NCI-H526 (cell line): ENCODE measurements around the gene UBE2Q1.

Experiments used
- DNase-seq, 2 experiments: peaks; one replicate each; lab custom pipeline; 2025; lab: John Stamatoyannopoulos, UW

UBE2Q1 gene

DNA sequence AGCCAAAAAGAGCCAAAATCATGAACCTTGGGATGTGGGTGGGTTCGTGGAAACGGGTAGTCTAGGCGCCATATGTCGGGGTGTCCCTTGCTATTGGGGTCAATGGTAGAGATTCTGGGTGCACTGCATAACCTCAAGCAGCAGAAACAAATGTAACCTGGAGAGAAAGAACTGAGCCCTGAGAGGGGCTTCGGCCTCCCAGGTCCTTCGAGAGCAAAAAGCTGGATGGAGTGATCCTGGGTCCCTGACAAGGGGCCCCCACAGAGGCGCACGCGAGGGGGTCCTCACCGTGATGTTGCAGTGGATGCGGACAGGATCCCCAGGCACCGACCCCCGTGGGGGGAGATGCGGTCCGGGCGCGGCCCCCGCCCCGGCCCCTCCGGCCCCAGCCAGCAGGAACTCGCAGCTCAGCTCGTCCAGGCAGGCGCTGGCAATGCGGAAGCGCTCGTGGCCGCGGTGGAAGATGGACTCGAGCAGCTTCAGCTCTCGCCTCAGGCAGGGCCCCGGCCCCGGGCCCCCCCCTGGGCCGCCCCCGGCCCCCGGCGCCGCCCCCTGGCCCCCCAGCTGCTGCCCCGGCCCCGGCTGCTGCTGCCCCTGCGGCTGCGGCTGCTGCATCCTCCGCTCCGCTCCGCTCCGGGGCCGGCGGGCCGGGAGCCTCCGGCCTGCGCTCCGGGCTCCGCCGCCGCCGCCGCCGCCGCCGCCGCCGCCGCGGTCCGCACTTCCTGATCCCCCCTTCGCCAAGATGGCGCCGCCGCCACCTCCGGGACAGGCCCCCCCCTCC, at the start of gene UBE2Q1:
Gene UBE2Q1, minus strand, starts transcription at position 724 of the 781 bp plus-strand sequence. Its CDS starts 109 bp downstream, at position 615.
- DNase-seq: peak in 1 of 2 experiments; percentile 79

DNA sequence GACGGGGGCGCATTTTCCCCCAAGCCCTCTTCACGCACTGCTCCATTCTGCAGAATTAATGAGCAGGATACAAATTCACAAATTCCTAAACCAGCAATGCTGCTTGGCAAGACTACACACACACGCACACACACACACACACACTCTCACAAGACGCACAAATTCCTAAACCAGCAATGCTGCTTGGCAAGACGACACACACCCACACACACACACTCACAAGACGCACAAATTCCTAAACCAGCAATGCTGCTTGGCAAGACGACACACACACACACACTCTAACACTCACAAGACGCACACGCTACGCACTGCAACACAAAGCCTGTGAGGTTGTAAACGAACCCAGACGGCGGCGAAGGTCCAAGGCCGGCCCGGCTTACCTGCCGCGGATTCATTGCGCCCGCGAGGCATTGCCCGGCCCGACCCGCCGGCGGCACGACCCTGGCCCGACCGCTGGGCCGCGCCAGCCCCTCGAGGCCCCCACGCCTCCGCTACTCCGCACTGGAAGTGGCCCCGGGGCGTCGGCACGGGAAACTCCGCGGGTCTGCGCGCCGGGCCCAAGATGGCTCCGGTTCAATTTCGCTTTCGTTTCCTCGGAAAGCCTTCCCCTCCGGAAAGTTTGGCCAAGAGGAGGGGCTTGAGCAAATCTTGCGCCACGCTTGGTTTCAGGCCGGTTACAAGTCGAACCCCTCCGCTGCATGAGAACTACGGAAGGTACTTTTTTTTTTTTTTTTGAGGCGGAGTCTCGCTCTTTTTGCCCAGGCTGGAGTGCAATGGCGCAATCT, 49.3 kb upstream of the UBE2Q1 start, which contains the start of gene ADAR:
Gene ADAR, minus strand, starts transcription at position 578 of the 788 bp plus-strand sequence. Its CDS starts 180 bp downstream, at position 398.
- peak; percentile 86 to 94 for DNase-seq

DNA sequence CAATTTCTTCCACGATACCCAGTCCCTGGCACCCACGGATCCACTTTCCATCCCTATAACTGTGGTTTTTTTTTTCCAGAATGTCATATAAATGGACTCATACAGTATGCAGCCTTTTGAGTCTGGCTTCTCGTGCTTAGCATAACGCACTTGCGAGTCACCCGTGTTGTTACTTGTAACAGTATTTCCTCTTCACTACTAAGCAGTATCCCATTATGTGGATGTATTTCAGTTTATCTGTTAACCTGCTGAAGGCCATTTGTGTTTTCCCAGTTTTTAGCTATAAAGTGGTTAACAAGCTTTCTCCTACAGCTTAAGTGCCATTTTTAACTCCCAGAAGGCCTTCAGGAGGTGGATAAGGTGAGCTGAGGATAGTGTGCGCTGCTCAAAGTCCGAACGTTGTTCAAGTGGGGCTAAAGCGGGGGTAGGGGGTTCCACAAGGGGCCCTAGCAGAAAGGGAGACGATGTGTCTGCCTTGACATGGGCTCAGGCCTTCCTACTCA, 48.7 kb upstream of the UBE2Q1 start:
- peak; percentile 63 to 75 for DNase-seq

DNA sequence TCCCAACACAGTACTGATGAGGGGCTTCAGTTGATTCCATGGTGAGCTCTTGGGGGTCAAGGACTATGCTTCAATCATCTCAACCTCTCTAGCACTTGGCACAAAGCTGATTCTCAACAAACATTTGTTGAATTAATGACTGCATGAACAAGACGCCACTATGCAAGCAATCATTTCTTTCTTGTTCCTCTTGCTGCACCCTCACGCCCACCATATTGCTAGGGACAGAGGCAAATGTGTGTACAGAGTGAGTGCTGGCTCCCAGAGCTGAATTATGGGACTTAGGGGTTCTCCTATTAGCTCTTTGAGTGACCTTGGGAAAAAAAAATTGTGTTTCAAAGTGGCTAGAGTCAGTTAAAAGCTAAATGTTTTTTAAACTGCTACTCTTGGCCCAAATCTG, 47.1 kb upstream of the UBE2Q1 start:
- no peak for DNase-seq

DNA sequence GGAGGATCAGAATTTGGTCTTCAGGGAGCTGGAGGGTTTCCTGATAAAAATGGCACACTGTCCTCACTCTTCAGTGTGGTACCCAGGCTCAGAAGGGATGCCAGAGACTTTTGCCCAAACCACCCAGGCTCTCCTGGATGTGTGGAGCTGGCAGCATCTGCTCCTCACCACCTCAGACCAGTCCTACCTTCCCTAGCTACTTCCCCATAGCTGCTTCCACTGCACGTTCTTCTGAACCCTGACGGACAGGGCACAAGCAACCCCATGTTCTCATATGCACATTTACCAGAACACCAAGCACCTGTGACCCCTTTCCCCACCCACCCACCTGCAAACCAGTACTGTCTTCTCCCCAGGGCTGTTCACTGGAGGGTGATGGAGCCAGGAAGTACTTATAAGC, 44.9 kb upstream of the UBE2Q1 start:
- no peak for DNase-seq

DNA sequence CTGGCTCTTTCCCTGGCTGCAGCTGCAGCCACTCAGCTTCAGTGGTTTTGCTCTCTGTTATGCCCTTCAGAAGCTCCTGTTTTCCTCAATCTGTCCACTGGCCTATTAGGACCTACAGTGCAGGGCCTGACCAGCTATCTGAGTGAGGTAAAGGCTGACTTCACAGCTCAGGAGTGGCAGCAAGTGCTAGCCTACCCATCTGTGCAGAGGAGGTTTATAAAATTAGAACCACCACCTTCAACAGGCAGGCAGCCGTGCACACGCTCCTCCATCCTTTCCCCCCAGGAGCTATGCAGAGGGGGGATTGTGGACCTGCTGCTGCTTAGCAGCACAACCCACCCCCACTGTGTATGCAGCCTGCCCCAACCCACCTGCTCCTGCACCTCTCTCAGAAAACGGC, 41.2 kb upstream of the UBE2Q1 start:
- DNase-seq: no peak

DNA sequence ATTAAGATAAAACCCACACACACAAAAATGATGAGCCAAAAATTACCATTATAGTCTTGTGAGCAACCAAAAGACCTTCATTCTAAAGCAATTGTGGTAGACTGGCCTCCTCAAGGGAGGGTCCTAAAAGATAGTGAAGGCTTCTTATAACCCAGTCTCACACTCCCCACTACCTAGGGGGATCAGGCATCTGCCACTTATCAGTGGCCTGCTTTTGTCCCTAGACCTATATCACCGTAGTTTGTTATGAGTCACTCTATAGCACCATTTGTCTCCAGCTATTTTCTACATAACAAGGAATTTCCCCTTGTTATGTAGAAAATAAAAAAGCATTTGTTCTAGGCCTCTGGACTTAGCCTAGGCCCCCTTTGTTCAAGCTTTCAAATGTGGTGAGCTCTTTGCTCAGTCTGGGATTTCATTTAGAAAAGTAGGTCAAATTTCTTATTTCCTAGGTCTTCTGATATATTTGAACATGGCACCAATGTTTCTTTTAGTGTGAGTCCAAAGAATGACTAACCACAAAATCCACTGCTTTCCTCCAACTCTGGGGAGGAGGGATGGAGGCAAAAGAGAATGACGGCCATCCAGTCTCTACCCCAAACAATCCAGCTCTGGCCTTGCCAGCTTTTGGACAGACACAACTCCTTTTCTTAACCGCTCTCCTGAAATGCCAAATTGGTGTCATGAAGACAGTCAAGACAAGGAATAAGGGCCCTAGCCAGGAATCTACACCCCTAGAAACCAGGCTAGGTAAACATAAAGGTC, 40.6 kb upstream of the UBE2Q1 start:
- no peak for DNase-seq

DNA sequence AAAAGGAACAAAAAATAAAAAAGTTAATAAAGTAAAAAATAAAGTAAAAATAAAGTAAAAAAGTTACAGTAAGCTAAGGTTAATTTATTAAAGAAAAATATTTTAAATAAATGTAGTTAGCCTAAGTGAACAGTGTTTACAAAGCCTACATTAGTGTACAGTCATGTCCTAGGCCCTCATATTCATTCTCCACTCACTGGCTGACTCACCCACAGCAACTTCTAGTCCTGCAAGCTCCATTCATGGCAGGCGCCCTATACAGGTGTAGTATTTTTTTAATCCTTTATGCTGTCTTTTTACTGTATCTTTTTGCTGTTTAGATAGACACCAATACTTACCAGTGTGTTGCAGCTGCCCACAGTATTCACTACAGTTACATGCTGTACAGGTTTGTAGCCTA, 37.2 kb upstream of the UBE2Q1 start:
- no peak for DNase-seq

DNA sequence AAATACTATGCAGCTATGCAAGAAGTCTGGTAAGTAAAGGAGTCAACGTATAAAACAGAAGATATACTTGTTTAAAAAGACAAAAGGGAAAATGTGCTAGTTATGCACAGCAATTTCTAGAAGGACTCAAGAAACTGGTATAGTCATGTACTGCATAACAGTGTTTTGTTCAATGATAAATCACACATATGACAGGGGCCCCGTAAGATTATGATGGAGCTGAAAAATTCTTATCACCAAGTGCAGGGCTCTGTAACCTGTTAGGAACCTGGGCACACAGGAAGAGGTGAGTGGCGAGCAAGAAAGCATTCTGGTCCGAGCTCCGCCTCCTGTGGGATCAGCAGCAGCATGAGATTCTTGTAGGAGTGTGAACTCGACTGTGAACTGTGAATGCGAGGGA, 36.3 kb upstream of the UBE2Q1 start:
- DNase-seq: no peak

DNA sequence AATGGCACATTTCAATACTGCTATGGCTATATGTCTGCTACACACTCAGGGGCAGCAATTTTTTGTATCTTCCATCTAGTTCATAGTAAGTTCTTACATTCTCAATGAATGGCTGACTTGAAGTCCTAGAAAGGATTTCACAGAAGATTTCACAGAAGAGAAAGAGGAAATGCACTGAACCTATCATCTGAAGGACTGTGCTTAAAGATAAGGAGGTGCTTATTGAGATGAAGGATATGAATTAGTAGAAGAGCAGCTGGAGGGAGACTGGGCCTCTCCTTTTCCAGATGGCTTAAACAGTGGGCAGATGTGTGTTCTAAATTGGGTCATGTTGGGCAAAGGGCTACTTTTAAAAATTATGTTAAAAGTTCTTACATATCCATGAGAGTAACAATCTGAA, 34.9 kb upstream of the UBE2Q1 start:
- no peak for DNase-seq

DNA sequence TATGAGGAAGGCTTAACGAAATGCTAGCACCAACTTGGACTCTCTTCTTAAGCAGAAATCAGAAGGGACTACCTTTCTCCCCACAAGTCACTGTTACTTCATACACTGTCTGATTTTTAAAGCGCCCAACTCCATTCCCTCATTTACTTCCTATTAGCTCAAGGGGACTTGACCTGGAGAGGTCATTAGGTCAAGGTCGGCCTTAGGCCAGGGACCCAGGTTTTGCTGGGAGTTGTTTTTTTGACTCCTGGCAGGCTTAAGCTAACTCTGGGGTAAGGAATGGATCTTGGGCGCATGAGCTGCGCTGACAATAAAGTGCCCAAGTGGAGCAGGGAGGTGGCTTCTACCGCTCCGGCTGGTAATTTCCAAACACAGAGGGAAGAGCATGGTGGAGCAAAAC, 32.7 kb upstream of the UBE2Q1 start:
- no peak for DNase-seq

DNA sequence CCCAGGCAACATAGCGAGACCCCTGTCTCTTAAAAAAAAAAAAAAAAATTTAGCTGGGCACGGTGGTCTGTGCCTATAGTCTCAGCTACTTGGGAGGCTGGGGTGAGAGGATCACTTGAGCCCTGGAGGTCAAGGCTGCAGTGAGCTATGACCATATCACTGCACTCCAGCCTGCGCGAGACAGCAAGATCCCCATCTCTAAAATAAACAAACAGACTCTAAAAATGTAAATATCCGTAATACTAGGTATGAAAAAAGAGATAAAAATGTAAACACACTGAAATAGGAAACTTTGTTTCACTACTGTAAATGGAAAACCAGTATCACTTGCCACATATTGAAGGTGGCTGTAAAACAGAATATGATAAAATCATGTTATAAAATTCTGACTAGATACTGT, 32.3 kb upstream of the UBE2Q1 start:
- DNase-seq: no peak

DNA sequence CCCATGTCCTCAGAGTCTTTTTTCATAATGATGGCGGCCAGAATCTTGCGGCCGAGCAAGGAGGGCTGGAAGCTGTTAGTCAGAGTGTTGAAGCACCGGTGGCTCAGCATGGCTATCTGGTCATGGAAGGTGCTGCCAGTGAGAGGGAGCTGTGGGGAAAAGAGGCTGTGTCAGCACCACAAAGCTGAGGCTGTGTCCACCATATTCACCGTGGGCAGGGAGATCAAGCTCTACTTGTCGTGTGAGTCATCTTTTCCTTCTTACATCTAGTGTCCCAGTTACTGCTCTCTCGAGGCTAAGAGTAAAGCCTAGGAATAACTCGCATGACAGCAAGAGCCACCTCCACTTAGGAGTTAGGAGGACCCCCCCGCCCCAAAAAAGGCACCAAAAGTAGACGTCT, 31.3 kb upstream of the UBE2Q1 start:
- no peak for DNase-seq

DNA sequence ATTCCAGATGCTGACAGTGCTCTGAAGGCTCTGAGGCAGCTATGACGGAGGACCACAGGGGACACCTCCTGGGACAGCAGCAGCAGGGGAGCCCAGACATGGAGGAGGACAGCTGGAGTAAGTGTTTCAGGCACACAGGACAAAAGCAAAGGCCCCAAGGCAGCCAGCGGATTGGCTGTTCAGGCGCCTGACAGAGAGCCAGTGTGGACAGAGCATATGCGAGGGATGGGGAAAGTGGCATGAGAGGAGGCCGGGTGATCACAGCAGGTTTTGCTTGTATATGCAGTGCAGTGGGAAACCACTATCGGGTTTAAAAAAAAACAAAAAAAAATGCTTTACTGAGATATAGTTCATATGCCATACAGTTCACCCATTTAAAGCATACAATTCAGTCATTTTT, 28.2 kb upstream of the UBE2Q1 start:
- no peak for DNase-seq

DNA sequence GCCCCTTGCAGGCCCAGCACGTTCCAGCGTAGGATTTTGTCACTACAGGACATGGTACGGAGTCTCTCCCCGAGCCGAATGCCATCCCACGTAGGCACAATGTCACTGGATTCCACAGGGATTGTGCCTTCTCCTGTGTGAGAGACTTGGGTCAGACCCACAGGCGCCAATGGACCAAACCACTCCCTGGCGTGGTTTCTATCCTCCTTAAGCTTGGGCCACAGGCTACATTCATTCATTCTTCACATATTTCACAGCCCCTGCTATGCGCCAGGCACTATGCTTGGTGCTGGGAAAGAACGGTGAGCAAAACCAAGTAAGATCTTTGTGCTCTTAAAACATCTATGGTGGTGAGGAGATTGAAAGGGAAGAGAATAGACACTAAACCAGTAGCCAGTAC, 27.8 kb upstream of the UBE2Q1 start:
- no peak for DNase-seq

DNA sequence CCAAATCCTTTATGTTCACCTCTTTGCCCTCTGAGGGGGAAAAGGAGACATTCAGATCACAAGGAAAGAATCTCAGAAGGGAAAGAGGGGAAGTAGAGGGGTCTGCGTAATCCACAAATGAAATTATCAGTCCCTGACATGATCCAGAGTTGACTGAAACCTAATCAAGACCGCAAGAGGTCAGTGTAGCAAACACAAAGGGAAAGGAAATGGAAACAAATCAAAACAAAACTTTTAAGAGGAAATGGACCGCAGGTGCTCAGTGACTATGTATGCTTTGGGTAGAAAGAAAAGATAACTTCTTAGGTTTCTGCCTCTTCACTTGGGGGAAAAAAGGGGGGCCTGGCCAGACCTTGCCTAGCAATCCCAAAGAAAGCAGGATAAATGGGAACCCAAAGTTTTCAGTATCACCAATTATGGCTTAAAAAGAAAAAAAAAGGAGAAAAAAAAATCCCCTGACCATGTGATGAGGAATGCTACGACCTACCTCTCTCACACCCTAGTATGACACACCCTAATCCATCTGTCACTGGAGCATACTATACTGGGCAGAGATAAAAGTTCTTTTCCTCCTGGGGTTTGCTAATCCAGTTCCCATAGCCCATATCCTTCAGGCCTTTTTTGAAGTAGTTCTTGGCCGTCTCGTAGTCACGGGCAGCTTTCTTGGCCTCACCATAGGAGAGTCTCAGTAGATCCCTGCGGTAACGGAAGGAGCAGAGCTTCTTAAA, 26.0 kb upstream of the UBE2Q1 start:
- no peak for DNase-seq

DNA sequence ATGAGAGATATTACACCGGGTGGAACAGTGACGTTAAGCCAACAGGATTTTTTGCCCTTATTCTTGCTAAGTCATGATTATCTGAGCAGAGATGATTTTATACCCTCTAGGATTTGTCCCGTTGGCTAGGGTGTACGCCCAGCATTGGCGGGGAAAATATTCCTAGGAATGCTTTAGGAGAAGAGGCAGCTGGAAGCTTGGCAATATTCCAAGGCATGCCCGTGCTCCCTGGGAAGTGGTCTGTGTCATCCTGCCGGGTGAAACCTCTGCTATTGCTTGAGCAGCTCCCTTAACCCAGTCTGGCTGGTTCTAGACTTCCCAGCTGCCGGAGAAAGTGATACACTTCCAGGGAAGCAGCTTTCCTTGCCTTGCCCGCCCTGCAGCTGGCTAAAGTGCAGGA, 25.3 kb upstream of the UBE2Q1 start:
- no peak for DNase-seq

DNA sequence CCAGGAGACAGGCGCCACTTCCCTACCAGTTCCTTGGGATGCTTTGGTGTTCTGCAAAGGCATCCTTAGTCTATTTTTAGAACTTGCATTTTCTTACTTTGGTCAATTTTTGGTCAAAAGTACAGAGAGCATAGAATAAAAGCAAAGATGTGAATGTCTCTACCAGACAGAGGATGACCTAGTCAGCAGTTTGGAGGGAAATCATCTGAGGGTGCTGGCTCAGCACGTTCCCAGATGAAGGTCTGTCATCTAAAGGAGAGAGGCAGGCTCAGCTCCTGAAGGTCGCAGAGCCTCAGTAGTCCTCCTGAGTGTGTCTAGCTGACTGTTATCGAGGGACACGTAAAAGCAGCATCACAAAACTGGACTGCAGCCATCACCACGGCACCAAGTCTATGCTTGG, 24.4 kb upstream of the UBE2Q1 start:
- DNase-seq: no peak

DNA sequence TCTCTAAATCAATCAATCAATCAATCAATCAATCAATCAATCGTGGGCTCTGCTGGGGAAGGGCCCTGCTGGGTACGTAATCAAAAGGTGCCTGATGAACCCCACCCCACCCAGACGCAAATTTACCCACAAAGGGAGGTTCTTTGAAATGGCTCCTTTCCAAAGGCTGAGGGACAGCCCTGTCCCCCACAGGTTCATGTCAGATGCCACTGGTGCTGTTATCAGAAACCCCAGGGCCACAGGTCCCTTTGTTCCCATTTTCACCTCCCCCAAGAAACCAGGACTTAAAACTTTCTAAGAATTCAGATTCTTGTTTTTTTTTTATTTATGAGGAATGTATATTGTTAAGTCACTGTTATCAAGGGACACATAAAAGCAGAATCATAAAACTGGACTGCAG, 23.3 kb upstream of the UBE2Q1 start:
- DNase-seq: no peak

DNA sequence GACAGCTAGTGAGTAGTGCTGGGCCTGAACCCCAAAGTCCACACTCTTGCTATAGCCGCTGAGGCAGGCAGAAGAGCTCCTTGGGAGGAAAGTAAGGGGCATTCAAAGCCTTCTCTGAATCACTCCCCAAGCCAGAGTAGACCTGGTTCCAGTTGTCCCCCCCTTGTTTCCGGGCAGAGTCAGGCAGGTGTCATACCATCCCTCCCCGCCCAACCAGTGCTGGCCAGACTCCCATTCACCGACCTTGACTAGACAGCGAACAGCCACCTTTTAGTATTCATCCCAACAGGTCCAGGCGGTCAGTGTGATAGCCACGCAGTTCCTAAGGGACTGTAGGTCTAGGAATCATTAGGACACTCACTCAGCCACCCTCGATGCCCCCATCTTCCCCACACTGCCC, 20.9 kb upstream of the UBE2Q1 start:
- no peak for DNase-seq

DNA sequence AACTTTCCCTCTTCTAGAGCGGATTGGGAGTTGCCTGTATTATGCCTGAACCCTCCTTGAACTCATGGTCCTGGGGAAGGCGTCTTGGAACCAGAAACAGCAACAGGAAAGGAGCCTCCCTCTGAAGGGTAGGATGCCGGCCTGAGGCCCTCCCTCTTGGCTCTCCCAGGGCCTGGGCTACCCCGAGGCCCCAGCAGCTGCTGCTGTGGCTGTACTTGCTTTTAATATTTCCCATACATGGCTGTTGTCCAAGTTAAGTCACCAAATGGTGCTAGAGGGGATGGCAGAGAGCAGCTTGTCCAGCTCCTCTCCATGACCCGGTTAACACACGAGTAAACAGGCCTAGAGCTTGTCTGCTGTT, 19.6 kb upstream of the UBE2Q1 start:
- DNase-seq: no peak
